Adipocyte (in vitro differentiated cells): Measurements from ENCODE around the gene TINAG.

ENCODE experiments used
- DNase-seq: peaks from one replicate; pipeline ENCODE4 v3.0.0-alpha.2; 2015; ENCODE audit warnings: low read depth
- H3K27me3 ChIP-seq: replicated peaks from 2 replicates; pipeline ENCODE4 v1.7.0; 2013; ENCODE audit warnings: mild to moderate bottlenecking, low read length, moderate library complexity; ENCODE audit not compliant: control insufficient read depth, insufficient read depth
- H3K36me3 ChIP-seq: 2 replicates; pipeline ENCODE4 v1.7.0; 2013; ENCODE audit warnings: low read length, mild to moderate bottlenecking, moderate library complexity; ENCODE audit not compliant: control insufficient read depth, insufficient read depth, severe bottlenecking
- H3K4me1 ChIP-seq: 2 replicates; pipeline ENCODE4 v1.7.0; 2013; ENCODE audit warnings: mild to moderate bottlenecking, low read length, moderate library complexity; ENCODE audit not compliant: control insufficient read depth, insufficient read depth
- H3K4me3 ChIP-seq: 2 replicates; pipeline ENCODE4 v1.7.0; 2013; ENCODE audit warnings: mild to moderate bottlenecking, low read length, moderate library complexity
- H3K9ac ChIP-seq: 2 replicates; pipeline ENCODE4 v1.7.0; 2013; ENCODE audit warnings: mild to moderate bottlenecking, low read length, moderate library complexity
- H3K9me3 ChIP-seq: 2 replicates; pipeline ENCODE4 v1.7.0; 2013; ENCODE audit warnings: mild to moderate bottlenecking, low read length, moderate library complexity; ENCODE audit not compliant: control insufficient read depth

TINAG gene, protein sequence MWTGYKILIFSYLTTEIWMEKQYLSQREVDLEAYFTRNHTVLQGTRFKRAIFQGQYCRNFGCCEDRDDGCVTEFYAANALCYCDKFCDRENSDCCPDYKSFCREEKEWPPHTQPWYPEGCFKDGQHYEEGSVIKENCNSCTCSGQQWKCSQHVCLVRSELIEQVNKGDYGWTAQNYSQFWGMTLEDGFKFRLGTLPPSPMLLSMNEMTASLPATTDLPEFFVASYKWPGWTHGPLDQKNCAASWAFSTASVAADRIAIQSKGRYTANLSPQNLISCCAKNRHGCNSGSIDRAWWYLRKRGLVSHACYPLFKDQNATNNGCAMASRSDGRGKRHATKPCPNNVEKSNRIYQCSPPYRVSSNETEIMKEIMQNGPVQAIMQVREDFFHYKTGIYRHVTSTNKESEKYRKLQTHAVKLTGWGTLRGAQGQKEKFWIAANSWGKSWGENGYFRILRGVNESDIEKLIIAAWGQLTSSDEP

DNA sequence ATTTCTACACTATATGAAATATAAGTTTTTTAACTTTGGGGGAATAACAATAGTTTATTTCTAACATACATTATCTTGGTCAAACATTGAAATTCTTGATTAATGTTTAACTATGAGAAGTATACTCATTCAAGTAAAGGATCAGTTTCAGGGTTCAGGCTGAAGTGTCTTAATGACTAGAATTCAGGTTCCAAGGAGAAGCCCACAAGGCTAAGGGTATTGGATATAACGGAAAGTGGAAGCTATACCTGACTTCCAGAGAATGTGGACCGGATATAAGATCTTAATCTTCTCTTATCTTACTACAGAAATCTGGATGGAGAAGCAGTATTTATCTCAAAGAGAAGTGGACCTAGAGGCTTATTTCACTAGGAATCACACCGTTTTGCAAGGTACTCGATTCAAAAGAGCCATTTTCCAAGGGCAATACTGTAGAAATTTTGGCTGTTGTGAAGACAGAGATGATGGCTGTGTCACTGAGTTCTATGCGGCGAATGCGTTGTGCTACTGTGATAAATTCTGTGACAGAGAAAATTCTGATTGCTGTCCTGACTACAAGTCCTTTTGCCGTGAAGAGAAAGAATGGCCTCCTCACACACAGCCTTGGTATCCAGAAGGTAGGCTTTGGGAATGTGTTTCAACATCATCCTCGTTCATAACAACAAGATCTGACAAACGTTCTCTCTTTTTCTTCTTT is at the start of gene TINAG:
TSS of gene TINAG (plus strand) at position 153 of the 697 bp plus-strand sequence. CDS start at position 263, 110 bp downstream.
- Histone ChIP-seq H3K4me3 (no peak within 1 kb of the TSS), H3K9me3 (no peaks in the 10 kb centered on the region), H3K27me3 (no peaks in the 10 kb centered on the region), H3K9ac (no peak within 1 kb of the TSS), H3K4me1 (no peaks in the 10 kb centered on the region), H3K36me3 (no peaks in the 10 kb centered on the region)
- DNase-seq, result no peak

GRCh38 chr6:54260025-54260424 is 48.2 kb upstream of the TINAG start:
- Histone ChIP-seq H3K9ac (no peak overlapping the region), H3K4me1 (peaks cover 19% of the 10 kb centered on the region), H3K4me3 (no peak overlapping the region), H3K9me3 (no peaks in the 10 kb centered on the region), H3K36me3 (no peaks in the 10 kb centered on the region), H3K27me3 (no peaks in the 10 kb centered on the region)
- peak; percentile 4 for DNase-seq

DNA sequence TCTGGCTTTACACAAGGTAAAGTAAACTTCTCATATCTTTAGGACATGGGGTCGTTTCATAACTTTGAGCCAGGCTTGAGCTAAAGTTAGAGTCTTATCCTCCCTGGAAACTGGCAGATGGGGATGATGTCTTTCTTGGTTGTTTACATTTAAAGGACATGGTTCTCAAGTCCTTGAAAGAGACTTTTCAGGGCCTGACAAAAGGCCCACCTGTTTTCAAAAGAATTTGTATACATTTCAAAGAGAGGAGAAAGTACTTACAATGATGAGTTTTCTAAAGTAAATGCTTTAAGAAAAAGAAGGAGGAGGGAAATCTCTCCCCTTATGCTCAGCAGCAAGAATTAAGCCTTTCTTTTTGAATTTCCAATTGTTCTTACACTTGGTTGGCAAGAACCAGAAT is 45.7 kb upstream of the TINAG start:
- no peak overlapping the region for H3K9ac ChIP-seq
- H3K4me1 ChIP-seq, result peaks cover 12% of the 10 kb centered on the region
- no peaks in the 10 kb centered on the region for H3K27me3 ChIP-seq
- no peaks in the 10 kb centered on the region for H3K36me3 ChIP-seq
- DNase-seq, result no peak
- H3K4me3 ChIP-seq, result no peak overlapping the region
- no peaks in the 10 kb centered on the region for H3K9me3 ChIP-seq

- DNase-seq, result no peak
- Histone ChIP-seq H3K27me3 (no peaks in the 10 kb centered on the region), H3K36me3 (no peaks in the 10 kb centered on the region), H3K4me3 (no peak overlapping the region), H3K9ac (no peak overlapping the region), H3K9me3 (no peaks in the 10 kb centered on the region), H3K4me1 (peaks cover 12% of the 10 kb centered on the region)
Observed at GRCh38 chr6:54262971-54263370, 45.3 kb upstream of the TINAG start.

DNA sequence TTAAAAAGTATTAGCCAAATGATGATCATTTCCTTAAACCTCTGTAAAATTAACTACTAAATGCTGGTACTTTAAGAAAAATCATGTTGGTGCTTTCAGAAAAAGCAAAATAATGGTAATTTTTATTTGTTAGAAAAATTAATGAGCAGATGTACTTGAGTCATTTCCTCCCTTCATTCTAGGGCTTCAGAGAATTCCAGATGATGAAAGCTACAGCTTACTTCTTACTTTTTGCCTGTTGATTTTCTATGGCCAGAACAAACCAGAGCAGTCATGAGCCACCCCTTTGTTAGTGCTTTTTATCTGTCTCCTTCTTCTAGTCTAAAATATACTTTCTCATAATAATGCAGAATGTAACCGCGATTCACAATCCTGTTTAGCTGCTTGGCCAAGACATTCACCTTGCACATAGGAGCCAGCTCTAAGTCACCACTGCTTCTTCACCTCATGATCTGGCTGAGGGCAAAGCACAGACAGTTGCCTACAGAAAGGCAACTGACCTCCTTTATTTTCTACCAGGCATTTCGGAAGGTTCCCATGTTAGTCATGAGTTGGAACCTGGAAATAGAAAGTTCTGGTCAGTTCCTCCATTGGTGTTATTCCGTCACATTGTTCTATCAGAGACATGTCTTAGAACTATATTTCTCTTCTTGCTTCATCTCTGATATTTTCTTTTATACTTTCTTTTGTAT is 43.5 kb upstream of the TINAG start:
- Histone ChIP-seq H3K4me3 (no peak overlapping the region), H3K9ac (no peak overlapping the region), H3K27me3 (no peaks in the 10 kb centered on the region), H3K4me1 (peaks cover 5% of the 10 kb centered on the region), H3K36me3 (no peaks in the 10 kb centered on the region), H3K9me3 (no peaks in the 10 kb centered on the region)
- no peak for DNase-seq

GRCh38 chr6:54266400-54266923 is 41.8 kb upstream of the TINAG start:
- H3K9me3 ChIP-seq, result no peaks in the 10 kb centered on the region
- no peak for DNase-seq
- H3K4me1 ChIP-seq, result no peaks in the 10 kb centered on the region
- H3K36me3 ChIP-seq, result no peaks in the 10 kb centered on the region
- H3K4me3 ChIP-seq, result no peak overlapping the region
- H3K27me3 ChIP-seq, result no peaks in the 10 kb centered on the region
- no peak overlapping the region for H3K9ac ChIP-seq

GRCh38 chr6:54267798-54268197 is 40.4 kb upstream of the TINAG start:
- Histone ChIP-seq H3K36me3 (no peaks in the 10 kb centered on the region), H3K4me1 (no peaks in the 10 kb centered on the region), H3K9ac (no peak overlapping the region), H3K27me3 (no peaks in the 10 kb centered on the region), H3K9me3 (no peaks in the 10 kb centered on the region), H3K4me3 (no peak overlapping the region)
- DNase-seq, result peak; percentile 55

DNA sequence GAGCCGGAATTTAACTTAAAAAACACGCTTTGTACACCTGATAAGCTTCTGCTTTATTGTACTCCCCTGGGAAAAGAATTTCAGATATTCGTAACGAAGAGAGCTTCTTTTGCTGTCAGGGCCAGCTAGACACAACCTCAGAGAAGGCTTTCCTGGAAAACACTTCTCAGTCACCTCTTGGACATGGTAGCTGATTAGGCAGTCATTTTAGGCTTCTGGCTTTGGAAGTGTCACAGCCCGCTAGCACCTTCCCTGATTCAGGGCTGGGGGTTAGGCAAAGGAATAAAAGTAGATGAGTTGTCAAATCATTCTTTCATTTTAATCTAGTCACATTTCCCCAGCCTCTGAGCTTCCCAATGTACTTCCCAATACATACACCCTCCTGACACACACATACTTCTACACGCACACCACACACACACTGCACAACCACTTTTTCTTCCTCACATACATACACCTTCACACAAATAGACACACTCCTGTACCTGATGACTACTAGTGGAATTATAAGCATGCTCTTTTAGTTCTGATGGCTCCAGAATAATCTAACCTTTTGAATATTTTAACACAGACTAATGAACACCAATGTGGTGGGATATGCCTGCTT is 34.9 kb upstream of the TINAG start:
- Histone ChIP-seq H3K4me3 (no peak overlapping the region), H3K4me1 (no peaks in the 10 kb centered on the region), H3K9me3 (no peaks in the 10 kb centered on the region), H3K36me3 (no peaks in the 10 kb centered on the region), H3K9ac (no peak overlapping the region), H3K27me3 (no peaks in the 10 kb centered on the region)
- DNase-seq, result no peak

DNA sequence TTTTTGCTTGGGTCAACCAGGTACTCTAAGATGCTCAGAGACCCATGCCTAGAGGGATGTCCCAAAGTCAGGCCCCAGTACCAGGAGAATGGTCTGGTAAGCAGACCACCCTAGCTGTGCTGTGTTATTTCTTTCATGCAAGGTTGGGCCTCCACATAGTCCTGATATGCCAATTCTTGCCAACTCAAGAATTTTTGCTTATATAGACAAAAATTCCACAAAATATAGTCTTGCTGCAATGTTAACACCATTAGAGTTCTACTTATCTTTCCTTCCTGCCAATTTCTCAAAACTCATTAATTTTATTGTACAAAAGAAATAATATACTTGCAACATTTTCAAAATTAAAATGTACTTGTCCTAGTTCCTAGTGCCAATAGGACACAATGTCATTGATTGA is 33.9 kb upstream of the TINAG start:
- no peak for DNase-seq

DNA sequence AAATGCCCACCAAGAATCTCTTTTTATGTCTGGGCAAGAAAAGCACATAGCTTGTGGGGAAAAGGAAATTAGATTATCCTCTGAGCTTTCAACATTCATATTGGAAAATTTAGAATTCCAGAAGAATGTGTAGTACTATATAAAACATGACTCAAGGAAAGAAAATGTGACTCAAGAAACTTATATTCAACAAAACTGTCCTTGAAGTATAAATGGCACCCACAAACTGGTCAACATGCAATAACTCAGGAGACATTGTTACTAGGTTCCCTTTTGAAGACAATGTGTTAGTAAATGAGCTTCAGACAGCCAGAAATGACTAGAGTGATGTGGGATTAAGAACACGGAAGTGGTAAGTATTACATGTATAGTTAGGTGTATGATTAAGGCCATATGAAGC is 26.1 kb upstream of the TINAG start:
- H3K27me3 ChIP-seq, result no peaks in the 10 kb centered on the region
- H3K9me3 ChIP-seq, result no peaks in the 10 kb centered on the region
- peaks cover 20% of the 10 kb centered on the region for H3K4me1 ChIP-seq
- H3K36me3 ChIP-seq, result no peaks in the 10 kb centered on the region
- DNase-seq, result peak; percentile 79
- H3K9ac ChIP-seq, result no peak overlapping the region
- no peak overlapping the region for H3K4me3 ChIP-seq

More for the DNA sequence above, 33.9 kb upstream of the TINAG start:
- H3K9ac ChIP-seq, result no peak overlapping the region
- no peaks in the 10 kb centered on the region for H3K36me3 ChIP-seq
- H3K9me3 ChIP-seq, result no peaks in the 10 kb centered on the region
- H3K27me3 ChIP-seq, result no peaks in the 10 kb centered on the region
- no peak overlapping the region for H3K4me3 ChIP-seq
- no peaks in the 10 kb centered on the region for H3K4me1 ChIP-seq
